Gastroesophageal sphincter (tissue), 3 donors: ENCODE data around the gene AMZ1.

ENCODE experiments used
- CTCF ChIP-seq, 4 experiments: fragments of 200-600 bp in 2 of 4; fragments of 450-650 bp in 2 of 4; sonication (generic) in 1 of 4; IDR thresholded peaks; one replicate each; pipeline ENCODE4 v1.5.1; 2017 to 2019; ENCODE audit warnings: antibody characterized with exemption in 4 of 4, mild to moderate bottlenecking in 2 of 4, moderate library complexity in 2 of 4
- EP300 ChIP-seq: sonication (generic); formaldehyde crosslinking; IDR thresholded peaks from one replicate; pipeline ENCODE4 v1.6.1; 2017; ENCODE audit warnings: antibody characterized with exemption, mild to moderate bottlenecking
- POLR2A ChIP-seq, 2 donors: fragments of 450-650 bp; IDR thresholded peaks; one replicate each; pipeline ENCODE4 v1.6.1; 2017; ENCODE audit warnings: antibody characterized with exemption in 2 of 2, mild to moderate bottlenecking in 2 of 2, moderate library complexity in 1 of 2
- POLR2AphosphoS5 ChIP-seq: sonication (generic); formaldehyde crosslinking; IDR thresholded peaks from one replicate; pipeline ENCODE4 v1.6.1; 2017; ENCODE audit warnings: antibody characterized with exemption

GRCh38 chr7:2670171-2670570 is 17.8 kb upstream of the AMZ1 start:
- TF ChIP-seq POLR2A (IDR thresholded peaks at IDR 0.05) (no peak), EP300 (no peak), POLR2AphosphoS5 (no peak), CTCF (IDR thresholded peaks at IDR 0.05) (no peak)
